Measurements from ENCODE around the gene CYP1A1. TPM values are rescaled to one million over a fixed set of nuclear protein-coding genes. Genes with fewer than 3 reads are reported as not detected.

CYP1A1 gene
- total RNA-seq, 3 donors from 2014 or later (not counting 1 experiment from before 2014, with no cell fraction given), result 0.33 TPM; not detected in 2

GRCh38 chr15:74676801-74677200 lies 48.5 kb downstream of the CYP1A1 start:
- Histone ChIP-seq H3K9me3 (ENCODE audit: control insufficient read depth, insufficient read depth, low read length) (no peaks in the 10 kb centered on the region), H3K27me3 (ENCODE audit: control insufficient read depth, insufficient read depth, low read length) (no peaks in the 10 kb centered on the region), H3K36me3 (ENCODE audit: control insufficient read depth, insufficient read depth, low read length) (peaks cover 15% of the 10 kb centered on the region), H3K27ac (ENCODE audit: low read length) (no peak overlapping the region), H3K4me1 (ENCODE audit: control insufficient read depth, insufficient read depth, low read length) (no peaks in the 10 kb centered on the region), H3K4me3 (ENCODE audit: low read length) (no peak overlapping the region)
- intact Hi-C loops (cut with micrococcal nuclease), result no loop called here
- Mint-ChIP-seq H3K27me3 (ENCODE audit: low read depth in 2 of 2) (no peaks in the 10 kb centered on the region), H3K36me3 (no peaks in the 10 kb centered on the region), H3K4me1 (peaks cover 4 to 18% of the 10 kb centered on the region in 2 donors), H3K9me3 (no peaks in the 10 kb centered on the region), H3K27ac (no peak overlapping the region), H3K4me3 (no peak overlapping the region)
- TF ChIP-seq CTCF (IDR thresholded peaks at IDR 0.05), result no peak
- no peak for DNase-seq
- no peak for ATAC-seq
- 91% methylated on average over 4 of the region's 7 CpGs for WGBS (ENCODE audit: insufficient coverage)

GRCh38 chr15:74674161-74674560 lies 51.2 kb downstream of the CYP1A1 start:
- ATAC-seq, result no peak

GRCh38 chr15:74669627-74670026 lies 55.7 kb downstream of the CYP1A1 start:
- H3K4me3 Mint-ChIP-seq, result no peak overlapping the region
- Histone ChIP-seq H3K27me3 (ENCODE audit: control insufficient read depth, insufficient read depth, low read length) (no peaks in the 10 kb centered on the region), H3K36me3 (ENCODE audit: control insufficient read depth, insufficient read depth, low read length) (peaks cover 34% of the 10 kb centered on the region), H3K9me3 (ENCODE audit: control insufficient read depth, insufficient read depth, low read length) (no peaks in the 10 kb centered on the region), H3K27ac (ENCODE audit: low read length) (no peak overlapping the region), H3K4me3 (ENCODE audit: low read length) (no peak overlapping the region), H3K4me1 (ENCODE audit: control insufficient read depth, insufficient read depth, low read length) (no peaks in the 10 kb centered on the region)
- H3K4me1 Mint-ChIP-seq, result peaks cover 2 to 5% of the 10 kb centered on the region in 2 donors
- intact Hi-C loops (cut with micrococcal nuclease), result no loop called here
- ATAC-seq (no peak), DNase-seq (no peak)
- WGBS (ENCODE audit: insufficient coverage), result 100% methylated on average over 1 of the region's 4 CpGs
- TF ChIP-seq CTCF (IDR thresholded peaks at IDR 0.05), result no peak
- H3K36me3 Mint-ChIP-seq, result no peaks in the 10 kb centered on the region
- no peak overlapping the region for H3K27ac Mint-ChIP-seq
- H3K27me3 Mint-ChIP-seq (ENCODE audit: low read depth in 2 of 2), result no peaks in the 10 kb centered on the region
- H3K9me3 Mint-ChIP-seq, result no peaks in the 10 kb centered on the region

More at GRCh38 chr15:74674161-74674560, 51.2 kb downstream of the CYP1A1 start:
- H3K36me3 ChIP-seq (ENCODE audit: control insufficient read depth, insufficient read depth, low read length), result peaks cover 29% of the 10 kb centered on the region
- no peak for TF ChIP-seq CTCF (IDR thresholded peaks at IDR 0.05)
- no peak overlapping the region for H3K4me3 Mint-ChIP-seq
- H3K36me3 Mint-ChIP-seq, result no peaks in the 10 kb centered on the region
- no peaks in the 10 kb centered on the region for H3K4me1 ChIP-seq (ENCODE audit: control insufficient read depth, insufficient read depth, low read length)
- no peaks in the 10 kb centered on the region for H3K9me3 Mint-ChIP-seq
- no peaks in the 10 kb centered on the region for H3K27me3 ChIP-seq (ENCODE audit: control insufficient read depth, insufficient read depth, low read length)
- DNase-seq, result no peak
- intact Hi-C loops (cut with micrococcal nuclease), result no loop called here
- no peak overlapping the region for H3K27ac ChIP-seq (ENCODE audit: low read length)
- H3K4me1 Mint-ChIP-seq, result peaks cover 4 to 12% of the 10 kb centered on the region in 2 donors
- H3K27me3 Mint-ChIP-seq (ENCODE audit: low read depth in 2 of 2), result no peaks in the 10 kb centered on the region
- no peak overlapping the region for H3K27ac Mint-ChIP-seq
- no peak overlapping the region for H3K4me3 ChIP-seq (ENCODE audit: low read length)
- H3K9me3 ChIP-seq (ENCODE audit: control insufficient read depth, insufficient read depth, low read length), result no peaks in the 10 kb centered on the region
- WGBS (ENCODE audit: insufficient coverage), result 93% methylated on average over 3 of the region's 3 CpGs

Other genes starting within 250 kb of the CYP1A1 start
- 10 to 100 TPM; 56.4 to 59.2 (median 58.3) TPM for gene ARID3B, start 184.3 kb downstream of the CYP1A1 start, total RNA-seq
- gene CLK3, start 109.7 kb downstream of the CYP1A1 start, total RNA-seq, result 100 to 1,000 TPM; 288 to 298 (median 293) TPM
- 10 to 100 TPM; 22.4 to 39.2 (median 32.6) TPM for gene EDC3, start 29.5 kb downstream of the CYP1A1 start, total RNA-seq
- not detected for gene CYP1A2, start 23.3 kb upstream of the CYP1A1 start, total RNA-seq
- gene CSK, start 56.6 kb upstream of the CYP1A1 start, total RNA-seq, result 100 to 1,000 TPM; 282 to 334 (median 287) TPM
- gene LMAN1L, start 87.3 kb upstream of the CYP1A1 start, total RNA-seq, result 1 to 10 TPM in 1 of 3 donors, under 1 TPM in 2; 0.72 to 1.1 (median 0.94) TPM
- gene CPLX3, start 101.1 kb upstream of the CYP1A1 start, total RNA-seq, result under 1 TPM in 2 of 3 donors, not detected in 1; 0.16 to 0.93 TPM
- 10 to 100 TPM; 54.8 to 75.1 (median 64.7) TPM for gene ULK3, start 117.6 kb upstream of the CYP1A1 start, total RNA-seq
- gene SCAMP2, start 147.8 kb upstream of the CYP1A1 start, total RNA-seq, result 100 to 1,000 TPM in 1 of 3 donors, 10 to 100 TPM in 2; 78.8 to 101 (median 92.8) TPM
- 10 to 100 TPM; 15.7 to 20.4 (median 18.8) TPM for gene MPI, start 164.5 kb upstream of the CYP1A1 start, total RNA-seq
- gene FAM219B, start 181.3 kb upstream of the CYP1A1 start, total RNA-seq, result 100 to 1,000 TPM in 1 of 3 donors, 10 to 100 TPM in 2; 63.5 to 107 (median 69.0) TPM
- 10 to 100 TPM; 69.7 to 90.0 (median 76.9) TPM for gene COX5A, start 212.5 kb upstream of the CYP1A1 start, total RNA-seq
- gene RPP25, start 231.2 kb upstream of the CYP1A1 start, total RNA-seq, result under 1 TPM; 0.21 to 0.84 (median 0.50) TPM

Data from natural killer cell (primary cell).